Transverse colon (tissue), 4 donors: ENCODE data around the gene TMEM119.

Experiments used
- EP300 ChIP-seq: sonication (generic); formaldehyde crosslinking; IDR thresholded peaks from one replicate; pipeline ENCODE4 v1.6.1; 2017; ENCODE audit warnings: antibody characterized with exemption, low read depth
- POLR2A ChIP-seq: fragments of 450-650 bp; IDR thresholded peaks from one replicate; pipeline ENCODE4 v1.6.1; 2016; ENCODE audit warnings: antibody characterized with exemption, mild to moderate bottlenecking, moderate library complexity
- POLR2AphosphoS5 ChIP-seq, 3 donors: sonication (generic); formaldehyde crosslinking; IDR thresholded peaks; one replicate each; pipeline ENCODE4 v1.6.1; 2016; ENCODE audit warnings: antibody characterized with exemption in 3 of 3
- TF ChIP-seq, protein P1 (sequence below), 5 experiments: fragments of 200-600 bp in 3 of 5; fragments of 450-650 bp in 2 of 5; sonication (generic) in 3 of 5; IDR thresholded peaks; 1 replicate in 2 of 5; 2 replicates in 3 of 5; pipeline ENCODE4 v1.5.1; 2016 to 2017; ENCODE audit warnings: antibody characterized with exemption in 5 of 5, inconsistent platforms in 3 of 5, mild to moderate bottlenecking in 2 of 5, moderate library complexity in 1 of 5

- TF ChIP-seq, protein P1, sequence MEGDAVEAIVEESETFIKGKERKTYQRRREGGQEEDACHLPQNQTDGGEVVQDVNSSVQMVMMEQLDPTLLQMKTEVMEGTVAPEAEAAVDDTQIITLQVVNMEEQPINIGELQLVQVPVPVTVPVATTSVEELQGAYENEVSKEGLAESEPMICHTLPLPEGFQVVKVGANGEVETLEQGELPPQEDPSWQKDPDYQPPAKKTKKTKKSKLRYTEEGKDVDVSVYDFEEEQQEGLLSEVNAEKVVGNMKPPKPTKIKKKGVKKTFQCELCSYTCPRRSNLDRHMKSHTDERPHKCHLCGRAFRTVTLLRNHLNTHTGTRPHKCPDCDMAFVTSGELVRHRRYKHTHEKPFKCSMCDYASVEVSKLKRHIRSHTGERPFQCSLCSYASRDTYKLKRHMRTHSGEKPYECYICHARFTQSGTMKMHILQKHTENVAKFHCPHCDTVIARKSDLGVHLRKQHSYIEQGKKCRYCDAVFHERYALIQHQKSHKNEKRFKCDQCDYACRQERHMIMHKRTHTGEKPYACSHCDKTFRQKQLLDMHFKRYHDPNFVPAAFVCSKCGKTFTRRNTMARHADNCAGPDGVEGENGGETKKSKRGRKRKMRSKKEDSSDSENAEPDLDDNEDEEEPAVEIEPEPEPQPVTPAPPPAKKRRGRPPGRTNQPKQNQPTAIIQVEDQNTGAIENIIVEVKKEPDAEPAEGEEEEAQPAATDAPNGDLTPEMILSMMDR (IDR thresholded peaks at IDR 0.05), result no peak
- TF ChIP-seq POLR2A, result no peak
- no peak for TF ChIP-seq EP300
- no peak for TF ChIP-seq POLR2AphosphoS5 (IDR thresholded peaks at IDR 0.05)
These were observed 16.3 kb downstream of the TMEM119 start for GRCh38 chr12:108581311-108582227.
